ENCODE results near the gene ALDH2. TPM values are rescaled to one million over a fixed set of nuclear protein-coding genes. Genes with fewer than 3 reads are reported as not detected.
"Not testable (repeated sequence)": the region's sequence is repeated elsewhere in the genome, so short reads cannot be mapped to it uniquely, and the experiment has no call there.

ALDH2 gene
- total and polyA plus RNA-seq, 2 donors (not counting 1 experiment from before 2014, with no cell fraction given): 27.7 to 53.7 TPM

DNA sequence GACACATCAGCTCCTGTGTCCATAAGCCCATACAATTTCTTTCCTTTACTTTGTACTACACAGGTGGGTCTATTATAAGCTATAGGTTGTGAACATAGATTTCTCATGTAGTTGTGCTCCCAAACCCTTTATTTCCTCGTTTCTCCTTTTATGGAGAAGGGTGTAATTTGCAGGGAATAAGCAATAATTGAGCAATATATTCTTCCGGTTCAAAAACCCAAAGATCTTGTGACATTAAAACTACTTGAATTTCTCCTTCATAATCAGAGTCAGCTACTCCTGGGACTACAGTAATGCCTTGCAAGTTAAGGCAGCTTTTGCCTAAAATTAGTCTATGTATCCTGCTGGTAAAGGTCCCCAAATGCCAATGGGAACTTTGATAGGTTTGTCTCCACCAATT, 56.2 kb downstream of the ALDH2 start:
- Histone ChIP-seq H3K79me2 (ENCODE audit: control insufficient read depth, insufficient read depth, low read length) (no peaks in the 10 kb centered on the region), H3K4me3 (replicated peaks in 1 of 4; ENCODE audit: control extremely low read depth in 1 of 4, insufficient read depth in 1 of 4, low read depth in 3 of 4, low read length in 4 of 4) (no peak overlapping the region), H3K4me2 (ENCODE audit: extremely low read depth, insufficient read depth, low read length) (no peak overlapping the region), H3K9me3 (ENCODE audit: control insufficient read depth, insufficient read depth, low read depth, low read length) (no peaks in the 10 kb centered on the region), H3K27ac (ENCODE audit: insufficient read depth, low read length) (no peak overlapping the region), H3K27me3 (ENCODE audit: control insufficient read depth, insufficient read depth, low read length) (peaks cover 6% of the 10 kb centered on the region), H3K4me1 (ENCODE audit: control insufficient read depth, extremely low read depth, insufficient read depth, low read length) (no peaks in the 10 kb centered on the region), H4K20me1 (ENCODE audit: control insufficient read depth, extremely low read depth, insufficient read depth, low read length) (no peaks in the 10 kb centered on the region), H2AFZ (ENCODE audit: low read length) (no peak overlapping the region), H3K36me3 (ENCODE audit: control insufficient read depth, insufficient read depth, low read length) (no peaks in the 10 kb centered on the region), H3K9ac (ENCODE audit: insufficient read depth, low read length) (no peak overlapping the region)
- no peak for DNase-seq (ENCODE audit: low read depth in 2 of 2)
- TF ChIP-seq CTCF (conservative IDR thresholded peaks at IDR 0.05 in 1 of 2, IDR thresholded peaks at IDR 0.05 in 1 of 2; ENCODE audit: low read depth in 1 of 2, low read length in 2 of 2) (no peak), EZH2 (IDR thresholded peaks at IDR 0.05; ENCODE audit: low read length, missing control alignments) (no peak)

DNA sequence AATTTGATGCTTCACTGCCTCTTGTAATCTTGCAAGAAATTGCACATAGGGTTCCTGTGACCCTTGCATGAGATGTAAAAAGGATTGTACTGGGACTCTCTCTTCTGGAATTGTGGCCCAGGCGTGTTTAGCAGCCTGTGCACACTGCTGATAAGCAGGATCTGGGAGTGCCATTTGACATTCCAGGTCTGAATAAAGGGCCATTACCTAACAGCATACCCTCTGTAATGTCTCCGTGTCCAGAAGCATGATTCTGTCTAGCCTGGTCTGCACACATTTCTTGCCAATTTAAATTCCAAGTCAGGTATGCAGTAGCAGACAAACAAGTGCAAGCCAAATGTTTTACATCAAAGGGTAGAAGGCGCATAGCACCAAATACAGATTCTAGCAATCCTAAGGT, 57.2 kb downstream of the ALDH2 start:
- no peak overlapping the region for H3K4me3 ChIP-seq (replicated peaks in 1 of 4; ENCODE audit: control extremely low read depth in 1 of 4, insufficient read depth in 1 of 4, low read depth in 3 of 4, low read length in 4 of 4)
- H4K20me1 ChIP-seq (ENCODE audit: control insufficient read depth, extremely low read depth, insufficient read depth, low read length): no peaks in the 10 kb centered on the region

GRCh38 chr12:111824312-111824711, 57.6 kb downstream of the ALDH2 start:
- H3K9ac ChIP-seq (ENCODE audit: insufficient read depth, low read length); H3K9me3 ChIP-seq (ENCODE audit: control insufficient read depth, insufficient read depth, low read depth, low read length); H3K27ac ChIP-seq (ENCODE audit: insufficient read depth, low read length); H3K27me3 ChIP-seq (ENCODE audit: control insufficient read depth, insufficient read depth, low read length); DNase-seq (ENCODE audit: low read depth in 2 of 2); H3K4me1 ChIP-seq (ENCODE audit: control insufficient read depth, extremely low read depth, insufficient read depth, low read length); H2AFZ ChIP-seq (ENCODE audit: low read length); H3K36me3 ChIP-seq (ENCODE audit: control insufficient read depth, insufficient read depth, low read length); H3K79me2 ChIP-seq (ENCODE audit: control insufficient read depth, insufficient read depth, low read length); H3K4me2 ChIP-seq (ENCODE audit: extremely low read depth, insufficient read depth, low read length); H4K20me1 ChIP-seq (ENCODE audit: control insufficient read depth, extremely low read depth, insufficient read depth, low read length); H3K4me3 ChIP-seq (replicated peaks in 1 of 4; ENCODE audit: control extremely low read depth in 1 of 4, insufficient read depth in 1 of 4, low read depth in 3 of 4, low read length in 4 of 4): not testable (repeated sequence)
- TF ChIP-seq CTCF (conservative IDR thresholded peaks at IDR 0.05 in 1 of 2, IDR thresholded peaks at IDR 0.05 in 1 of 2; ENCODE audit: low read depth in 1 of 2, low read length in 2 of 2): peak; percentile 6 to 24

More for the DNA sequence above, 57.2 kb downstream of the ALDH2 start:
- no peaks in the 10 kb centered on the region for H3K4me1 ChIP-seq (ENCODE audit: control insufficient read depth, extremely low read depth, insufficient read depth, low read length)
- H3K9ac ChIP-seq (ENCODE audit: insufficient read depth, low read length): no peak overlapping the region
- H3K4me2 ChIP-seq (ENCODE audit: extremely low read depth, insufficient read depth, low read length): no peak overlapping the region
- no peak overlapping the region for H2AFZ ChIP-seq (ENCODE audit: low read length)
- TF ChIP-seq CTCF (conservative IDR thresholded peaks at IDR 0.05 in 1 of 2, IDR thresholded peaks at IDR 0.05 in 1 of 2; ENCODE audit: low read depth in 1 of 2, low read length in 2 of 2) (no peak), EZH2 (IDR thresholded peaks at IDR 0.05; ENCODE audit: low read length, missing control alignments) (no peak)
- no peaks in the 10 kb centered on the region for H3K36me3 ChIP-seq (ENCODE audit: control insufficient read depth, insufficient read depth, low read length)
- H3K27ac ChIP-seq (ENCODE audit: insufficient read depth, low read length): no peak overlapping the region
- H3K79me2 ChIP-seq (ENCODE audit: control insufficient read depth, insufficient read depth, low read length): no peaks in the 10 kb centered on the region
- H3K9me3 ChIP-seq (ENCODE audit: control insufficient read depth, insufficient read depth, low read depth, low read length): no peaks in the 10 kb centered on the region
- DNase-seq (ENCODE audit: low read depth in 2 of 2): no peak
- peaks cover 6% of the 10 kb centered on the region for H3K27me3 ChIP-seq (ENCODE audit: control insufficient read depth, insufficient read depth, low read length)
